GM23338 (cell line): ENCODE measurements around the gene ZBTB46. TPM values are rescaled to one million over a fixed set of nuclear protein-coding genes. Genes with fewer than 3 reads are reported as not detected.

Source experiments
- ATAC-seq: fragments of 200-7000 bp; cut with Tn5 transposase; 3 replicates; pipeline ENCODE4 v1.9.1; 2020
- DNase-seq: peaks from one replicate; pipeline ENCODE4 v3.0.0-alpha.2; 2015; ENCODE audit warnings: low spot score
- H2AFZ ChIP-seq: fragments of 200-600 bp; sonication (generic); 2 replicates; pipeline ENCODE4 v1.8.0; 2016; ENCODE audit warnings: antibody characterized with exemption, mild to moderate bottlenecking, moderate library complexity
- H3F3A ChIP-seq: fragments of 200-600 bp; sonication (generic); replicated peaks from 2 replicates; pipeline ENCODE4 v1.8.0; 2017; ENCODE audit warnings: antibody characterized with exemption, mixed run types, low read depth
- H3K27ac ChIP-seq: fragments of 200-600 bp; sonication (generic); 2 replicates; pipeline ENCODE4 v1.6.1; 2016; ENCODE audit warnings: low read depth
- H3K27me3 ChIP-seq: fragments of 200-600 bp; sonication (generic); 2 replicates; pipeline ENCODE4 v1.8.0; 2016; ENCODE audit warnings: mild to moderate bottlenecking, mixed run types, moderate library complexity; ENCODE audit not compliant: insufficient read depth
- H3K36me3 ChIP-seq: fragments of 200-600 bp; sonication (generic); 2 replicates; pipeline ENCODE4 v1.8.0; 2016; ENCODE audit warnings: mild to moderate bottlenecking; ENCODE audit not compliant: insufficient read depth
- H3K4me1 ChIP-seq: fragments of 200-600 bp; sonication (generic); 2 replicates; pipeline ENCODE4 v1.8.0; 2016; ENCODE audit warnings: mild to moderate bottlenecking, moderate library complexity; ENCODE audit not compliant: insufficient read depth
- H3K4me2 ChIP-seq: fragments of 200-600 bp; sonication (generic); 2 replicates; pipeline ENCODE4 v1.7.1; 2017; ENCODE audit warnings: mixed run types
- H3K4me3 ChIP-seq: fragments of 200-600 bp; sonication (generic); 2 replicates; pipeline ENCODE4 v1.6.1; 2016; ENCODE audit warnings: mixed run types
- H3K79me2 ChIP-seq: fragments of 200-600 bp; sonication (generic); replicated peaks from 2 replicates; pipeline ENCODE4 v1.8.0; 2017; ENCODE audit warnings: mild to moderate bottlenecking; ENCODE audit not compliant: insufficient read depth
- H3K9me2 ChIP-seq: fragments of 200-600 bp; sonication (generic); 2 replicates; pipeline ENCODE4 v1.8.0; 2017; ENCODE audit not compliant: insufficient read depth
- H4K20me1 ChIP-seq: fragments of 200-600 bp; sonication (generic); replicated peaks from 2 replicates; pipeline ENCODE4 v1.8.0; 2017; ENCODE audit warnings: mild to moderate bottlenecking; ENCODE audit not compliant: insufficient read depth
- H3K27ac Mint-ChIP-seq: 2 replicates; pipeline ENCODE4 v1.8.0; 2020; ENCODE audit warnings: inconsistent platforms, mild to moderate bottlenecking, moderate library complexity, mixed read lengths
- H3K27me3 Mint-ChIP-seq: 3 replicates; pipeline ENCODE4 v1.8.0; 2022; ENCODE audit warnings: low read depth, mild to moderate bottlenecking, moderate library complexity, mixed read lengths, inconsistent platforms; ENCODE audit not compliant: insufficient read depth, poor library complexity
- H3K36me3 Mint-ChIP-seq: 3 replicates; pipeline ENCODE4 v1.8.0; 2021; ENCODE audit warnings: low read depth, mild to moderate bottlenecking, inconsistent platforms, moderate library complexity, mixed read lengths
- H3K4me1 Mint-ChIP-seq: 3 replicates; pipeline ENCODE4 v1.8.0; 2020; ENCODE audit warnings: mild to moderate bottlenecking, inconsistent platforms, mixed read lengths
- H3K4me3 Mint-ChIP-seq: 3 replicates; pipeline ENCODE4 v1.8.0; 2021; ENCODE audit warnings: moderate library complexity, mild to moderate bottlenecking, inconsistent platforms, mixed read lengths
- H3K9me3 Mint-ChIP-seq: 3 replicates; pipeline ENCODE4 v1.8.0; 2020; ENCODE audit warnings: moderate library complexity, mild to moderate bottlenecking, inconsistent platforms, mixed read lengths
- CREB1 ChIP-seq: fragments of 250-450 bp; sonication (Bioruptor Pico); IDR thresholded peaks from 2 replicates; pipeline ENCODE4 v1.5.0; 2020; ENCODE audit warnings: low read depth, mild to moderate bottlenecking, moderate library complexity
- CTCF ChIP-seq, 2 experiments: fragments of 200-600 bp in 1 of 2; sonication (generic) in 1 of 2; conservative IDR thresholded peaks; 2 replicates each; pipeline versions ENCODE4 v1.5.1 to v1.6.1; 2016 to 2017; ENCODE audit warnings: antibody characterized with exemption in 2 of 2, low read depth in 2 of 2, mild to moderate bottlenecking in 2 of 2, moderate library complexity in 1 of 2
- JUNB ChIP-seq: IDR thresholded peaks from one replicate; pipeline ENCODE4 v1.6.1; 2016; ENCODE audit warnings: antibody characterized with exemption; ENCODE audit not compliant: unreplicated experiment
- POLR2AphosphoS5 ChIP-seq: IDR thresholded peaks from 2 replicates; pipeline ENCODE4 v1.6.1; 2016; ENCODE audit warnings: antibody characterized with exemption, low read depth
- STAT1 ChIP-seq: IDR thresholded peaks from one replicate; pipeline ENCODE4 v1.6.1; 2016; ENCODE audit warnings: antibody characterized with exemption; ENCODE audit not compliant: unreplicated experiment
- ZNF114 ChIP-seq: fragments of 250-450 bp; sonication (Bioruptor Pico); IDR thresholded peaks from 2 replicates; pipeline ENCODE4 v1.5.0; 2020; ENCODE audit warnings: mild to moderate bottlenecking, moderate library complexity
- ZNF331 ChIP-seq: fragments of 250-450 bp; sonication (Bioruptor Pico); IDR thresholded peaks from 2 replicates; pipeline ENCODE4 v1.5.0; 2020; ENCODE audit warnings: low read depth, mild to moderate bottlenecking, moderate library complexity
- polyA plus RNA-seq: library from polyadenylated mRNA; unstranded; fragments of >200 nt; fragmentation: Nextera tagmentation; extraction: Ambion mirVana; gene quantifications from 2 replicates; pipeline ENCODE4 v1.2.1, GENCODE V29; 2016
- total RNA-seq: library from RNA; depleted of rRNA; stranded (reverse); fragments of >200 nt; shearing (Covaris generic); gene quantifications from 2 replicates; pipeline ENCODE4 v1.2.3, GENCODE V29; 2014
- TF ChIP-seq, protein P1 (sequence below): fragments of 250-450 bp; sonication (Bioruptor Pico); IDR thresholded peaks from 2 replicates; pipeline ENCODE4 v1.5.0; 2020; ENCODE audit warnings: mild to moderate bottlenecking, moderate library complexity

The ZBTB46 gene
- total and polyA plus RNA-seq, 2 experiments from 2014 or later, result 3.2 to 26.9 TPM

DNA sequence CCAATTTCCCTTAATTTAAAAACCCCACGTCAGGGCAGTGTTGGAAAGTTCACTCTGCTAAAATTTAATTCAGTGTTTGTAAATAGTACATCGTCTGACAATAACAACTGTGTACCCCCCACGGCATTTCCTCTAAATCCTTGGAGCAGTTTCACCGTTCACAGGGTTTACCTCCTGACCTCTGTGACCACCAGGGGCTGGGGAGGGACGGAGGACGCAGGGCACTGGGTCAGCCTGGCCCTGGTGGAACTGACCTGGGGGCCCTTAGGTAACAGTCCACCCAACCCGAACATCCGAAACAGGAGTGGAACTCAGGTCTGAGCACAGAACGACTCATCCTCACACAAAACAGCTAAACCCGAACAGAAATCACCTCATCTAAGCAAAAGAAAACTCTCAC is 2.1 kb downstream of the ZBTB46 start (continued):
- TF ChIP-seq, protein P1, sequence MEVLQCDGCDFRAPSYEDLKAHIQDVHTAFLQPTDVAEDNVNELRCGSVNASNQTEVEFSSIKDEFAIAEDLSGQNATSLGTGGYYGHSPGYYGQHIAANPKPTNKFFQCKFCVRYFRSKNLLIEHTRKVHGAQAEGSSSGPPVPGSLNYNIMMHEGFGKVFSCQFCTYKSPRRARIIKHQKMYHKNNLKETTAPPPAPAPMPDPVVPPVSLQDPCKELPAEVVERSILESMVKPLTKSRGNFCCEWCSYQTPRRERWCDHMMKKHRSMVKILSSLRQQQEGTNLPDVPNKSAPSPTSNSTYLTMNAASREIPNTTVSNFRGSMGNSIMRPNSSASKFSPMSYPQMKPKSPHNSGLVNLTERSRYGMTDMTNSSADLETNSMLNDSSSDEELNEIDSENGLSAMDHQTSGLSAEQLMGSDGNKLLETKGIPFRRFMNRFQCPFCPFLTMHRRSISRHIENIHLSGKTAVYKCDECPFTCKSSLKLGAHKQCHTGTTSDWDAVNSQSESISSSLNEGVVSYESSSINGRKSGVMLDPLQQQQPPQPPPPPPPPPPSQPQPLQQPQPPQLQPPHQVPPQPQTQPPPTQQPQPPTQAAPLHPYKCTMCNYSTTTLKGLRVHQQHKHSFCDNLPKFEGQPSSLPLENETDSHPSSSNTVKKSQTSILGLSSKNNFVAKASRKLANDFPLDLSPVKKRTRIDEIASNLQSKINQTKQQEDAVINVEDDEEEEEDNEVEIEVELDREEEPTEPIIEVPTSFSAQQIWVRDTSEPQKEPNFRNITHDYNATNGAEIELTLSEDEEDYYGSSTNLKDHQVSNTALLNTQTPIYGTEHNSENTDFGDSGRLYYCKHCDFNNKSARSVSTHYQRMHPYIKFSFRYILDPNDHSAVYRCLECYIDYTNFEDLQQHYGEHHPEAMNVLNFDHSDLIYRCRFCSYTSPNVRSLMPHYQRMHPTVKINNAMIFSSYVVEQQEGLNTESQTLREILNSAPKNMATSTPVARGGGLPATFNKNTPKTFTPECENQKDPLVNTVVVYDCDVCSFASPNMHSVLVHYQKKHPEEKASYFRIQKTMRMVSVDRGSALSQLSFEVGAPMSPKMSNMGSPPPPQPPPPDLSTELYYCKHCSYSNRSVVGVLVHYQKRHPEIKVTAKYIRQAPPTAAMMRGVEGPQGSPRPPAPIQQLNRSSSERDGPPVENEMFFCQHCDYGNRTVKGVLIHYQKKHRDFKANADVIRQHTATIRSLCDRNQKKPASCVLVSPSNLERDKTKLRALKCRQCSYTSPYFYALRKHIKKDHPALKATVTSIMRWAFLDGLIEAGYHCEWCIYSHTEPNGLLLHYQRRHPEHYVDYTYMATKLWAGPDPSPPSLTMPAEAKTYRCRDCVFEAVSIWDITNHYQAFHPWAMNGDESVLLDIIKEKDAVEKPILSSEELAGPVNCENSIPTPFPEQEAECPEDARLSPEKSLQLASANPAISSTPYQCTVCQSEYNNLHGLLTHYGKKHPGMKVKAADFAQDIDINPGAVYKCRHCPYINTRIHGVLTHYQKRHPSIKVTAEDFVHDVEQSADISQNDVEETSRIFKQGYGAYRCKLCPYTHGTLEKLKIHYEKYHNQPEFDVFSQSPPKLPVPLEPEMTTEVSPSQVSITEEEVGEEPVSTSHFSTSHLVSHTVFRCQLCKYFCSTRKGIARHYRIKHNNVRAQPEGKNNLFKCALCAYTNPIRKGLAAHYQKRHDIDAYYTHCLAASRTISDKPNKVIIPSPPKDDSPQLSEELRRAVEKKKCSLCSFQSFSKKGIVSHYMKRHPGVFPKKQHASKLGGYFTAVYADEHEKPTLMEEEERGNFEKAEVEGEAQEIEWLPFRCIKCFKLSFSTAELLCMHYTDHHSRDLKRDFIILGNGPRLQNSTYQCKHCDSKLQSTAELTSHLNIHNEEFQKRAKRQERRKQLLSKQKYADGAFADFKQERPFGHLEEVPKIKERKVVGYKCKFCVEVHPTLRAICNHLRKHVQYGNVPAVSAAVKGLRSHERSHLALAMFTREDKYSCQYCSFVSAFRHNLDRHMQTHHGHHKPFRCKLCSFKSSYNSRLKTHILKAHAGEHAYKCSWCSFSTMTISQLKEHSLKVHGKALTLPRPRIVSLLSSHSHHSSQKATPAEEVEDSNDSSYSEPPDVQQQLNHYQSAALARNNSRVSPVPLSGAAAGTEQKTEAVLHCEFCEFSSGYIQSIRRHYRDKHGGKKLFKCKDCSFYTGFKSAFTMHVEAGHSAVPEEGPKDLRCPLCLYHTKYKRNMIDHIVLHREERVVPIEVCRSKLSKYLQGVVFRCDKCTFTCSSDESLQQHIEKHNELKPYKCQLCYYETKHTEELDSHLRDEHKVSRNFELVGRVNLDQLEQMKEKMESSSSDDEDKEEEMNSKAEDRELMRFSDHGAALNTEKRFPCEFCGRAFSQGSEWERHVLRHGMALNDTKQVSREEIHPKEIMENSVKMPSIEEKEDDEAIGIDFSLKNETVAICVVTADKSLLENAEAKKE (CRISPR knock-in tag), result no peak
- TF ChIP-seq JUNB (no peak), CTCF (conservative IDR thresholded peaks at IDR 0.05; ENCODE audit: low read depth in 2 of 2) (peak in 1 of 2 experiments; percentile 23; a peak in 1 of 4 replicates), POLR2AphosphoS5 (no peak)

DNA sequence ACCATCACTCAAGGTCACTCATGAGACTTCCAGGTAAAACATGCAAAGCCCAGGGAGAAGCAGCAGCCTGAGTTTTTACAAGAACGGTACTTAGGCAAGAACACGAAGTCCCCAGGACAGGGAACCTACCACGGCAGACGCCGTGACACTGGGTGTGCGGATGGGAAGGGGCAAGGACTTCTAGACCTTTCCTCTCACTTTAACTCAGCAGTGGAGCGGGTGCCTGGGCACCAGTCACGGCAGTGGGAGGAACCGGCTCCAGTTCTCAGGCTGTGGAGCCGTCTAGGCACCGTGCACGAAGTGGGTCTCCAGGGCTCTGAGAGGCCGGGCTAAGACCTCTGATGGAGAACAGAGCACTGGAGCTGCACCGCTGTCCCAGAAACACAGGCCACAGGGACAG is 2.5 kb downstream of the ZBTB46 start:
- Histone ChIP-seq H3F3A (peaks cover 33% of the 10 kb centered on the region; the same call in 1 of the 2 replicates), H3K27me3 (peaks cover 41% of the 10 kb centered on the region), H3K4me3 (no peak overlapping the region; the same call in 1 of the 2 replicates), H3K4me1 (peaks cover 17% of the 10 kb centered on the region), H3K27ac (no peak overlapping the region), H3K4me2 (peak overlapping the region; percentile 93; the same call in 1 of the 2 replicates), H3K79me2 (peaks cover 51% of the 10 kb centered on the region), H3K36me3 (no peaks in the 10 kb centered on the region), H4K20me1 (peaks cover 39% of the 10 kb centered on the region), H3K9me2 (no peaks in the 10 kb centered on the region), H2AFZ (no peak overlapping the region)
- DNase-seq, result no peak
- Mint-ChIP-seq H3K4me3 (peak overlapping the region; percentile 21; the same call in 2 of the 3 replicates), H3K36me3 (no peaks in the 10 kb centered on the region; the same call in 1 of the 3 replicates), H3K27ac (no peak overlapping the region), H3K4me1 (peaks cover 38% of the 10 kb centered on the region), H3K27me3 (peaks cover 34% of the 10 kb centered on the region), H3K9me3 (no peaks in the 10 kb centered on the region)
- no peak for TF ChIP-seq ZNF331
- TF ChIP-seq ZNF114 (CRISPR knock-in tag), result no peak
- no peak for TF ChIP-seq CTCF (conservative IDR thresholded peaks at IDR 0.05; ENCODE audit: low read depth in 2 of 2)
- no peak for TF ChIP-seq STAT1
- TF ChIP-seq JUNB, result no peak
- no peak for TF ChIP-seq POLR2AphosphoS5
- no peak for TF ChIP-seq CREB1
- no peak for ATAC-seq
